ENCODE measurements around the gene COL4A1.

Gene COL4A1

GRCh38 chr13:110197471-110197870 lies 109.5 kb downstream of the COL4A1 start:
- DNase-seq (ENCODE audit: low read depth in 2 of 2) = no peak

- DNase-seq (ENCODE audit: low read depth in 2 of 2) = no peak
These were observed 109.9 kb downstream of the COL4A1 start for GRCh38 chr13:110197026-110197425.

- no peak for DNase-seq (ENCODE audit: low read depth in 2 of 2)
These were observed 111.1 kb downstream of the COL4A1 start for GRCh38 chr13:110195547-110196485.

GRCh38 chr13:110194451-110194850 lies 112.5 kb downstream of the COL4A1 start:
- no peak for DNase-seq (ENCODE audit: low read depth in 2 of 2)

- DNase-seq (ENCODE audit: low read depth in 2 of 2) = no peak
These were observed 113.5 kb downstream of the COL4A1 start for GRCh38 chr13:110193491-110193890.

- no peak for DNase-seq (ENCODE audit: low read depth in 2 of 2)
These were observed 114.5 kb downstream of the COL4A1 start for GRCh38 chr13:110192472-110192871.

GRCh38 chr13:110187641-110188161 lies 119.3 kb downstream of the COL4A1 start:
- DNase-seq (ENCODE audit: low read depth in 2 of 2) = no peak

- no peak for DNase-seq (ENCODE audit: low read depth in 2 of 2)
These were observed 120.6 kb downstream of the COL4A1 start for GRCh38 chr13:110186231-110186855.

- DNase-seq (ENCODE audit: low read depth in 2 of 2) = no peak
These were observed 121.3 kb downstream of the COL4A1 start for GRCh38 chr13:110185696-110186095.

- DNase-seq (ENCODE audit: low read depth in 2 of 2) = no peak
These were observed 123.0 kb downstream of the COL4A1 start for GRCh38 chr13:110183910-110184309.

GRCh38 chr13:110182461-110182860 lies 124.5 kb downstream of the COL4A1 start:
- no peak for DNase-seq (ENCODE audit: low read depth in 2 of 2)

GRCh38 chr13:110182003-110182402 lies 125.0 kb downstream of the COL4A1 start:
- DNase-seq (ENCODE audit: low read depth in 2 of 2) = no peak

- no peak for DNase-seq (ENCODE audit: low read depth in 2 of 2)
These were observed 127.2 kb downstream of the COL4A1 start for GRCh38 chr13:110179857-110180147.

GRCh38 chr13:110179116-110179856 lies 127.7 kb downstream of the COL4A1 start:
- no peak for DNase-seq (ENCODE audit: low read depth in 2 of 2)

GRCh38 chr13:110177790-110178189 lies 129.2 kb downstream of the COL4A1 start:
- DNase-seq (ENCODE audit: low read depth in 2 of 2) = no peak

- no peak for DNase-seq (ENCODE audit: low read depth in 2 of 2)
These were observed 130.5 kb downstream of the COL4A1 start for GRCh38 chr13:110176431-110176830.

- DNase-seq (ENCODE audit: low read depth in 2 of 2) = no peak
These were observed 133.6 kb downstream of the COL4A1 start for GRCh38 chr13:110173247-110173818.

GRCh38 chr13:110170882-110171281 lies 136.1 kb downstream of the COL4A1 start:
- no peak for DNase-seq (ENCODE audit: low read depth in 2 of 2)

GRCh38 chr13:110170020-110170790 lies 136.8 kb downstream of the COL4A1 start:
- no peak for DNase-seq (ENCODE audit: low read depth in 2 of 2)

- no peak for DNase-seq (ENCODE audit: low read depth in 2 of 2)
These were observed 137.7 kb downstream of the COL4A1 start for GRCh38 chr13:110168999-110169933.
